Stimulated activated CD8-positive, alpha-beta memory T cell treated with anti-CD3 and anti-CD28 coated beads, Interleukin-15, amount 100 ng/mL, for 48 hours (primary cell): ENCODE results near the gene MRPL21.
A peak's percentile ranks its signal among the peaks of the same experiment; 100 is the strongest.

Source experiments
- DNase-seq, 2 donors: peaks; one replicate each; pipeline ENCODE4 v3.0.0-alpha.2; 2020; ENCODE audit warnings: low read depth in 2 of 2

MRPL21 gene

DNA sequence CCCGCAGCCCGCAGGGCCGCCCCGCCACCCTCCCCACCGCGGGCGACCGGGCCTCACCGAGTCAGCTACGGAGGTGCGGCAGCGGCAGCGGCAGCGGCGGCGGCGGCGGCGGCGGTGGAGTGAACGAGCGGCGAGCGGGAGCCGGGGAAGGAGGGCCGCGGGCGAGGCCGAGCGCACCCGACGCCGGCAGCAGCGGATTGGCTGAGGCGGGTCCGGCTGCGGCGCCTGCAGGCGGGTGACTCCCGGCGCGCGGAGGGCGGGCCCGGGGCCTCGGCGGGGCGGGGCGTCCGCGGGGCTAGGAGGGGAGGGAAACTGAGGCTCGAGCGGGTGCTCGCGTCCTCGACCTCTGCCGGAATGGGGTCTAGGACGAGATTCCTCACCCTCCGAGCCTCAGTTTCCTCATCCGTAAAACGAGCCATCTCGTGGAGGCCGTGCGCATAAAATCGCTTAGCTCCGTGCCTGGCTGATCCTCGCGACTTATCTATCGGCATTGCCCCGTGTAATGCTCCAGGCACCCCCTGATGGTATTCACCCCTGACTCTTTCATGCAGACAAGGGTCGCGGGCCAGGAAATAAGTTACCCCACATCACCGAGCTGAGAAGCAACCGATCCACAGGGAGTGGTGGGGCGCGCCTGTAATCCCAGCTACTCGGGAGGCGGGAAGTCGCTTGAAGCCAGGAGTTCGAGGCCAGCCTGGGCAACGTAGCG lies 61.8 kb downstream of the MRPL21 start, which contains the start of gene CPT1A:
TSS of gene CPT1A (minus strand) at position 199 of the 709 bp plus-strand sequence. CDS start 26,442 bp downstream, outside the sequence.
- peak; percentile 64 to 68 for DNase-seq
